Urinary bladder (tissue), 4 donors: ENCODE measurements around the gene TMEM126A. TPM values are rescaled to one million over a fixed set of nuclear protein-coding genes. Genes with fewer than 3 reads are reported as not detected.

Experiments
- DNase-seq: peaks from one replicate; pipeline ENCODE4 v3.0.0-alpha.2; 2015; ENCODE audit errors: extremely low spot score
- H3K27ac ChIP-seq: one replicate; pipeline ENCODE4 v1.5.1; 2013; ENCODE audit warnings: low read depth, mild to moderate bottlenecking, moderate library complexity
- H3K36me3 ChIP-seq: one replicate; pipeline ENCODE4 v1.6.1; 2013; ENCODE audit warnings: mild to moderate bottlenecking, moderate library complexity; ENCODE audit not compliant: insufficient read depth
- H3K4me1 ChIP-seq: one replicate; pipeline ENCODE4 v1.6.1; 2013; ENCODE audit warnings: mild to moderate bottlenecking, moderate library complexity; ENCODE audit not compliant: insufficient read depth
- H3K4me3 ChIP-seq: one replicate; pipeline ENCODE4 v1.5.1; 2013; ENCODE audit warnings: low read depth, low read length
- WGBS: extraction: QIAGEN DNeasy Blood & Tissue Kit; methylation state at CpG from one replicate; pipeline ENCODE4 v1.1.7; 2013; 5-methylcytosine and 5-hydroxymethylcytosine counted together
- polyA plus RNA-seq: library from polyadenylated mRNA; stranded (reverse); fragments of 200-250 nt; gene quantifications from one replicate; pipeline ENCODE4 v1.2.3, GENCODE V29; 2013
- total RNA-seq: library from RNA; depleted of rRNA; stranded (reverse); fragments of >200 nt; gene quantifications from one replicate; pipeline ENCODE4 v1.2.3, GENCODE V29; 2014
- donor health status: healthy with polysubstance abuse.
- donor health status: healthy.

The TMEM126A gene
- total and polyA plus RNA-seq, 2 donors = 29.3 to 37.0 TPM

DNA sequence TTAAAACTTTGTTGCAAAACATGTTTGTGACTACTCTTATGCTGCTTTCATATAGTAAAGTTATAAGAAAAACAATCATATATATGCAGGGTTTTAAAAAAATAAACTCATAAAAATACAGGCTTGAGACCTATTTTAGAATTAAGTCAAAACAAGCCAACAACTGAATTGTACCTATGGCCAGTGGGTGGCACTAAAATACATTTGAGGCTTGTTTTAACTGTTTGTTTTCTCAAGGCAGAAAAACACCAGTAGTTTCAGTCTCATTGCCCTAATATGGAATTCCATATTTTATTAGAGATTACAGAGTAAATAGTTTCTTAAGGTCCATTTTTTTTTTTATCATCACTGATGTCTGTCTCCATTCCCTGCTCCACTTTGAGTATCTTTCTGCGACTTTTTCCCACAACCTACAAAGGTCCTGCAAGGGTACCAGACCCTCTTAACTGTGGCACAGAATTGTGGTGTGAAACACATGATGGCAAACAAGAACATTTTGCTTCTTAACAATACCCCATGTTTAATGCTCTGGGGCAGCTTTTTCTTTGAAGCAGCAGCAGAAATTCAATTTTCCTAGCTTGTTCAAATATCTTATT is 46.7 kb downstream of the TMEM126A start:
- H3K4me3 ChIP-seq = no peak overlapping the region
- WGBS = 96% methylated on average over 1 of the region's 1 CpG

DNA sequence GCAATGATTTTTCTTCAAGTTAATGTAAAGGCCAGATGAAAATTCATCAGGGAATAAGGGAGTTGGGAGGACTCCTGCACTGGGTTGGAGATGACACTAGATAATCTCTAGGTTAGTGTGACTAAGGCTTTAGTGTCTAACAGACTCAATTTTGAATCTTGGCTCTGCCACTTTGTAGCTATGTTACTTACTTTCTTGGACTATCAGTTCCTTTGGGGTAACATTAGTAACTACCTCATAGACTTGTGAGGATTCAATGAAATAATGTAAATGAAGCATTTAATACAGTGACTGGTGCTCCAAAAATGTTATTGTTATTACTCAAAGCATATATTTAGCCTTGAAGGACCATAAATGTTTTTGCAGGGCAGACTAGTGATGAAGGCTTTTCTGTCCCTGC is 47.8 kb downstream of the TMEM126A start:
- peaks cover 3% of the 10 kb centered on the region for H3K36me3 ChIP-seq
- no peak overlapping the region for H3K4me3 ChIP-seq
- no peak overlapping the region for H3K27ac ChIP-seq
- DNase-seq = no peak
- no peaks in the 10 kb centered on the region for H3K4me1 ChIP-seq

More for the DNA sequence above, 46.7 kb downstream of the TMEM126A start:
- Histone ChIP-seq H3K4me1 (no peaks in the 10 kb centered on the region), H3K36me3 (peaks cover 3% of the 10 kb centered on the region), H3K27ac (no peak overlapping the region)
- DNase-seq = no peak

DNA sequence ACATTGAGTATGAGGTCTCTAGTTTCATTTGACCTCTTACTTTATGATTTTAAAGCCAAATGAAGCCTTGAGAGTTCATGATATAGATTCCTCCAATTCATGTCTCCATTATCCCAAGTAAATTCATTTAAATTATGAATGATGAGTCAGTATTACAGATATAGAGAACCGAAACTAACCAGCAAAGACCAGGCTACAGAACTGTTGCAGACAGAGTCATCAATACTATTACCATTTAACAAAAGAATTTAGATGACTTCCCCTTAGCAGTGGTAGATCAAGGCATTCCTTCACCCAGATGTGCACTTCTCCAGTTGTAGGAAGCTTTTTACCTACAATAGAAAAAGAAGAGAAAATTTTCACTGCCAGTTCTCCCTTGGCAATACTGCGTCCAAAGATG is 50.0 kb downstream of the TMEM126A start:
- H3K36me3 ChIP-seq = peaks cover 3% of the 10 kb centered on the region
- DNase-seq = no peak
- H3K4me3 ChIP-seq = no peak overlapping the region
- no peak overlapping the region for H3K27ac ChIP-seq
- WGBS = 84% methylated on average over 2 of the region's 2 CpGs
- H3K4me1 ChIP-seq = no peaks in the 10 kb centered on the region

DNA sequence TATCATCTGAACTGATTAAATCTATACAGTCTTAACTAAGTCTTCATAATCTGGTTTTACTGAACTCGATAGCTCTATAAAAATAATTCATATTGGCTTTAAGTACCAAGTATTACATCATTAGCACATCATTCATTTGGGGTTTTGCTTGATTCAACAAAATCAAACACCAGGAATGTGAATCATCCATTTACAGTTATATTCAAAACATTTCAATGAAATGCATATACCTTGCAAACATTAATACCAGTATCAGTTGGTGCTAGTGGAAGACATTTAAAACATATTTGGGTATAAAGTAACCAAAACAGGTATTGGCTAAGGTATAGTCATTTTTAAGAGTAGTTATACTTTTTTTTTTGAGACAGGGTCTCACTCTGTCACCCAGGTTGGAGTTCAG is 50.4 kb downstream of the TMEM126A start:
- WGBS = 55% methylated on average over 1 of the region's 1 CpG
- Histone ChIP-seq H3K36me3 (peaks cover 3% of the 10 kb centered on the region), H3K4me3 (no peak overlapping the region), H3K4me1 (no peaks in the 10 kb centered on the region), H3K27ac (no peak overlapping the region)
- no peak for DNase-seq

DNA sequence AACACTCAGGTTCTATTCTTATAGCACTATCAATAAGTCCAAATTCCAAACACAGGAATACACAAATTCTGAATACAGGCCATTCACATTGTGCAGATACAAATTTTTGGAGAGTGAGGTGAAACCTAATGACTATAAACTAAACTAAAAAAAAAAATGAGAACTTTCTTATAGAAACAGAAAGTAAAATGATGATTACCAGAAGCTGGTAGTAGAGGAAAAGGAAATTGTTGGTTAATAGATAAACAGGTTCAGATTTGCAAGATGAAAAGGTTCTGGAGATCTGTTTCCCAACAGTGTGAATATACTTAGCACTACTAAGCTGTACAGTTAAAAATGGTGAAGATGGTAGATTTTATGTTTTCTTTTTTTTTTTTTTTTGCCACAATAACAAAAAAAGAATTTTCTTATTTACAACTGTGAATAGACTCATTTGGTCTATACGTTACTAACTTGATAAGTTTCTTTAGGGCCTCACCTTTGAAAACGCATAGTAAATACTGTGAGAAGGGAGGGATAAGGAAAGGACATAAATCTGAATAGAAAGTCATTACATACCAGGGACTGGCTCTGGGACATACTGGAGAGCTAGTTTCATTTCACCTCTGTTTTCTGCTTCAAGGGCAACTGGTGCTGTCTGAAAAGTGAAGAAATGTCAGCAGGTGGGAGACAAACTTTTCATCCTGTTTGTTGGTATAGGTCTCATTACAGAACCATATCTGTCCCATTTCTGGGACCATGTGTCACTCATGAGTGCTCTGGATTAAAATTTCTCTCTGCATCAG is 52.4 kb downstream of the TMEM126A start:
- H3K36me3 ChIP-seq = peaks cover 3% of the 10 kb centered on the region
- H3K4me3 ChIP-seq = no peak overlapping the region
- 83% methylated on average over 2 of the region's 2 CpGs for WGBS
- no peak for DNase-seq
- no peak overlapping the region for H3K27ac ChIP-seq
- no peaks in the 10 kb centered on the region for H3K4me1 ChIP-seq

DNA sequence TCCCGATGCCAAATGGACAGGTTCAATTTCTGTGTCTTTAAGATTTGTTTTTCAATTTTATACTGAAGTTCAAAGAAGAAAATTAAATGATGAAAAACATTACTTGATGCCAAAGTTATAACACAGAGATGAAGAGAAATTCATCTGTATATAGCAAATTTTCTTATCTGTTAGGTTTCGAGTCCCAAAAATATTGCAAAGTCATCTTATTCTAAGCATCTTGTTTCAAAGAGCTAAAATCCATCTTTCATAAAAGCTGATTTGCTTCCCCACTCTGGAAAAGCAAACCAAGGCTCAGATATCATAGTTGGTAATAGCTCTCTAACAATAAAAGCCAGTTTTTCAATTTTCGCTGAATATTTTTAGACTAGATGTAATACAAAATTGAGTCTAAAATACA is 57.2 kb downstream of the TMEM126A start:
- Histone ChIP-seq H3K4me1 (no peaks in the 10 kb centered on the region), H3K36me3 (no peaks in the 10 kb centered on the region), H3K27ac (no peak overlapping the region), H3K4me3 (no peak overlapping the region)
- DNase-seq = no peak
- 97% methylated on average over 3 of the region's 3 CpGs for WGBS

DNA sequence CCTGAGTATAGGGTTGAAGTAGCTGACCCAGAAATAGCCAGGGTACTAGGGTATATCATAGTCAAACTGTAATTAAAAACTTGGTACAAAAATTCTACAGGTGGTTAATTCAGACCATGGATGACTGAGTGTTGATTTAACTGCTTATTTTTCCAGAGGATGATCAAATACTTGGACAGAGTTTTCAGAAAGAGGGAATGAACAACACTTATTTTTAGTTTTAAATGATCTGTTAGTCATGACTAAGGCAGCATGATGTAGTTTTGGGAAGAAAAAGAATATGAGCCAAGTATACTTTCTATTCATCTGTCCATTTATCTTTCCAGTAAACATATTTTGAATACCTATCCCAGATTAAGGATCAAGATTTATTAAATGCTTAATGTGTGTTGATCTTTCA is 58.0 kb downstream of the TMEM126A start:
- no peak for DNase-seq
- no peaks in the 10 kb centered on the region for H3K4me1 ChIP-seq
- H3K27ac ChIP-seq = no peak overlapping the region
- no peaks in the 10 kb centered on the region for H3K36me3 ChIP-seq
- H3K4me3 ChIP-seq = no peak overlapping the region

Other genes with a start within 250 kb of the TMEM126A start
- gene DLG2, start 20.6 kb upstream of the TMEM126A start, total RNA-seq = 42.4 TPM
- 3.4 TPM for gene DLG2, start 20.6 kb upstream of the TMEM126A start, polyA plus RNA-seq
- 68.9 TPM for gene TMEM126B, start 19.4 kb upstream of the TMEM126A start, total RNA-seq
- gene TMEM126B, start 19.4 kb upstream of the TMEM126A start, polyA plus RNA-seq = 65.5 TPM
- 94.0 TPM for gene CREBZF, start 17.2 kb downstream of the TMEM126A start, total RNA-seq
- gene CREBZF, start 17.2 kb downstream of the TMEM126A start, polyA plus RNA-seq = 32.7 TPM
- gene CCDC89, start 38.2 kb downstream of the TMEM126A start, total RNA-seq = 4.1 TPM
- 2.3 TPM for gene CCDC89, start 38.2 kb downstream of the TMEM126A start, polyA plus RNA-seq
- 123 TPM for gene SYTL2, start 163.2 kb downstream of the TMEM126A start, total RNA-seq
- gene SYTL2, start 163.2 kb downstream of the TMEM126A start, polyA plus RNA-seq = 18.5 TPM
- not detected for gene CCDC83, start 207.4 kb downstream of the TMEM126A start, total RNA-seq
- not detected for gene CCDC83, start 207.4 kb downstream of the TMEM126A start, polyA plus RNA-seq